ENCODE measurements around the gene MANBA. TPM values are rescaled to one million over a fixed set of nuclear protein-coding genes. Genes with fewer than 3 reads are reported as not detected.

MANBA gene
- total RNA-seq, 1 donor from 2014 or later: 38.3 TPM

DNA sequence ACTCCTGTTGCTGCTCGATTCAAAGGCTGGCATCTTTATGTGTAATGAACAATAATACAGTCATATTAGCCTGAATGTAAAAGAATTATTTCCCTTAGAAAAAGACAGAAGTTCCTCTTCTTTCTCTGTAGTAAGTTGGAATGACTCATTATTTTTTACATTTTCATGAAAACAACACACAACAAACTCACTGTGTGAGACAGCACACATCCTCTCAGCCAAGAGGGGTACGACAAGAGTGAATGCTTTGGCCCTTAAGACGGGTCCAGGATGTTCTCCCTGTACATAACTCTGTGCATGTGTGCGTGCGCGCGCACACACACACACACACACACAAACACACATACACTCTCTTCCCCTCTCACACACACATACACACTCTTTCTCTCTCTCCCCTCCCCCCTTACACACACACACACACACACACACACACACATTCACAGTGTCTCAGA lies 72.8 kb downstream of the MANBA start:
- H3K27ac ChIP-seq (ENCODE audit: low read depth, low read length): peak overlapping the region; percentile 56
- H3K9me3 Mint-ChIP-seq (ENCODE audit: unreplicated experiment): no peaks in the 10 kb centered on the region
- no peaks in the 10 kb centered on the region for H3K27me3 Mint-ChIP-seq (ENCODE audit: low read depth, unreplicated experiment)
- H3K4me1 ChIP-seq (ENCODE audit: insufficient read depth, low read length): peaks cover 19% of the 10 kb centered on the region
- no peaks in the 10 kb centered on the region for H3K36me3 ChIP-seq (ENCODE audit: insufficient read depth, low read length)
- no peaks in the 10 kb centered on the region for H3K9me3 ChIP-seq (ENCODE audit: insufficient read depth, low read depth, low read length)
- H3K27me3 ChIP-seq (ENCODE audit: insufficient read depth, low read length): no peaks in the 10 kb centered on the region
- peak overlapping the region; percentile 11 for H3K9ac ChIP-seq (ENCODE audit: low read length)
- DNase-seq (ENCODE audit: low read depth): no peak
- peak overlapping the region; percentile 54 for H3K4me2 ChIP-seq (ENCODE audit: low read length)
- TF ChIP-seq, protein P1, sequence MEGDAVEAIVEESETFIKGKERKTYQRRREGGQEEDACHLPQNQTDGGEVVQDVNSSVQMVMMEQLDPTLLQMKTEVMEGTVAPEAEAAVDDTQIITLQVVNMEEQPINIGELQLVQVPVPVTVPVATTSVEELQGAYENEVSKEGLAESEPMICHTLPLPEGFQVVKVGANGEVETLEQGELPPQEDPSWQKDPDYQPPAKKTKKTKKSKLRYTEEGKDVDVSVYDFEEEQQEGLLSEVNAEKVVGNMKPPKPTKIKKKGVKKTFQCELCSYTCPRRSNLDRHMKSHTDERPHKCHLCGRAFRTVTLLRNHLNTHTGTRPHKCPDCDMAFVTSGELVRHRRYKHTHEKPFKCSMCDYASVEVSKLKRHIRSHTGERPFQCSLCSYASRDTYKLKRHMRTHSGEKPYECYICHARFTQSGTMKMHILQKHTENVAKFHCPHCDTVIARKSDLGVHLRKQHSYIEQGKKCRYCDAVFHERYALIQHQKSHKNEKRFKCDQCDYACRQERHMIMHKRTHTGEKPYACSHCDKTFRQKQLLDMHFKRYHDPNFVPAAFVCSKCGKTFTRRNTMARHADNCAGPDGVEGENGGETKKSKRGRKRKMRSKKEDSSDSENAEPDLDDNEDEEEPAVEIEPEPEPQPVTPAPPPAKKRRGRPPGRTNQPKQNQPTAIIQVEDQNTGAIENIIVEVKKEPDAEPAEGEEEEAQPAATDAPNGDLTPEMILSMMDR (IDR thresholded peaks at IDR 0.05; ENCODE audit: insufficient read depth, low read depth, low read length): no peak
- TF ChIP-seq EZH2 (IDR thresholded peaks at IDR 0.05; ENCODE audit: insufficient read depth, low read length): no peak
- no peaks in the 10 kb centered on the region for H3K36me3 Mint-ChIP-seq (ENCODE audit: low read depth, unreplicated experiment)
- H3K27ac Mint-ChIP-seq (ENCODE audit: unreplicated experiment): no peak overlapping the region
- no peak overlapping the region for H3K4me3 Mint-ChIP-seq (ENCODE audit: unreplicated experiment)
- peaks cover 5% of the 10 kb centered on the region for H3K4me1 Mint-ChIP-seq (ENCODE audit: low read depth, unreplicated experiment)
- H3K4me3 ChIP-seq (ENCODE audit: insufficient read depth, low read depth, low read length): no peak overlapping the region
- H4K20me1 ChIP-seq (ENCODE audit: insufficient read depth, low read length): no peaks in the 10 kb centered on the region
- H2AFZ ChIP-seq (ENCODE audit: low read depth, low read length): no peak overlapping the region
- no peak for FAIRE-seq
- no peaks in the 10 kb centered on the region for H3K79me2 ChIP-seq (ENCODE audit: insufficient read depth, low read length)

DNA sequence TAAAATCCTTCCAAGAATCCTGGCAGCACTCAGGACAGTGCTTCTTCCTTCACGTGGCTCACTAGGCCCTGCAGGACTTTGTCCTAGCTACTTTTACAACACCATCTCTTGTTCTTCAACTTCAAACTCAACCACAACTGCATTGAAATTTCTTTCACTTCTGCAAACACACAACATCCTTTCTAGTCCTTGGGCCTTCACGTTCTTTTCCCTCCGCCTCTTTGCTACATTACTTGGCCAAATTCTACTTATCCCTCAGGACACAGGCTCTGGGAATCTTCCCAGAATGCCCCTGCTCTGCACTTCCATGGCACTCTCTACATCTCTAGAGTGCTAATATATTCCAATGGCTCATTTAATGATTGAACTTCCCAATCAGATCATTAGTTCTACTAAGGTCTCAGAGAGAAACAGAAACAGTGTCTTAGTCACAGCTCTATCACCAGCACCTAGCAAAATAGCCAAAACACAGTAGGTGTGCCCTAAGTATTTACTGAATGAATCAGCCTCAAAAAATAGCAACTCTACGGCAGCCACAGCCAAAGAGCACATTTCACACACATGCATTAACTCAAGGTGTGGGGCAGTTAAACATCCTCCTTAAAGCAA lies 73.3 kb downstream of the MANBA start:
- Histone ChIP-seq H2AFZ (ENCODE audit: low read depth, low read length) (no peak overlapping the region), H3K4me3 (ENCODE audit: insufficient read depth, low read depth, low read length) (no peak overlapping the region), H3K36me3 (ENCODE audit: insufficient read depth, low read length) (no peaks in the 10 kb centered on the region), H3K27ac (ENCODE audit: low read depth, low read length) (peak overlapping the region; percentile 56), H3K4me2 (ENCODE audit: low read length) (peak overlapping the region; percentile 54), H3K79me2 (ENCODE audit: insufficient read depth, low read length) (no peaks in the 10 kb centered on the region), H4K20me1 (ENCODE audit: insufficient read depth, low read length) (no peaks in the 10 kb centered on the region), H3K27me3 (ENCODE audit: insufficient read depth, low read length) (no peaks in the 10 kb centered on the region), H3K4me1 (ENCODE audit: insufficient read depth, low read length) (peaks cover 19% of the 10 kb centered on the region), H3K9ac (ENCODE audit: low read length) (peak overlapping the region; percentile 11), H3K9me3 (ENCODE audit: insufficient read depth, low read depth, low read length) (no peaks in the 10 kb centered on the region)
- Mint-ChIP-seq H3K4me3 (ENCODE audit: unreplicated experiment) (no peak overlapping the region), H3K27me3 (ENCODE audit: low read depth, unreplicated experiment) (no peaks in the 10 kb centered on the region), H3K27ac (ENCODE audit: unreplicated experiment) (no peak overlapping the region), H3K9me3 (ENCODE audit: unreplicated experiment) (peaks cover 2% of the 10 kb centered on the region), H3K36me3 (ENCODE audit: low read depth, unreplicated experiment) (no peaks in the 10 kb centered on the region), H3K4me1 (ENCODE audit: low read depth, unreplicated experiment) (peaks cover 8% of the 10 kb centered on the region)
- DNase-seq (ENCODE audit: low read depth) (peak; percentile 65), FAIRE-seq (peak; percentile 77)
- no peak for TF ChIP-seq EZH2 (IDR thresholded peaks at IDR 0.05; ENCODE audit: insufficient read depth, low read length)
- TF ChIP-seq, protein P1 (IDR thresholded peaks at IDR 0.05; ENCODE audit: insufficient read depth, low read depth, low read length): no peak

DNA sequence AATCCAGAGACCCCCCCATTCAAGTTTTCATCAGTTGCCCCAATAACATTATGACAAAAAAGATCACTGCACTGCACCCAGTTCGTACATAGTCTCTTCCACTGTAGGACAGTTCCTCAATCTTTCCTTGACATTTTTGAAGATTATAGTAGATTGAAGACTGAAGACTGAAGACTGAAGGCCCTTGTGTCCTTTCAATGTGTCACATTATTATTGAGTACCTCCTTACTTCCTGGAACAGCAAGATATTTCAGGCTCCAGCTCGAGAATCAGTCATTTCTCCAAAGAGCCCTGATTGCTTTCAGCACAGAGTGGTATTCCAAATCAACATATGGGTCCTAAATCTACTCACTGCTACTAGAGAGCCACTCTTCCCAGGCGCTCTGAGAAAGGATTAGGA lies 75.0 kb downstream of the MANBA start:
- H3K9ac ChIP-seq (ENCODE audit: low read length): no peak overlapping the region
- H3K9me3 Mint-ChIP-seq (ENCODE audit: unreplicated experiment): peaks cover 2% of the 10 kb centered on the region
- no peak for TF ChIP-seq EZH2 (IDR thresholded peaks at IDR 0.05; ENCODE audit: insufficient read depth, low read length)
- TF ChIP-seq, protein P1 (IDR thresholded peaks at IDR 0.05; ENCODE audit: insufficient read depth, low read depth, low read length): no peak
- H2AFZ ChIP-seq (ENCODE audit: low read depth, low read length): no peak overlapping the region
- no peak overlapping the region for H3K4me3 ChIP-seq (ENCODE audit: insufficient read depth, low read depth, low read length)
- no peaks in the 10 kb centered on the region for H3K27me3 Mint-ChIP-seq (ENCODE audit: low read depth, unreplicated experiment)
- no peak overlapping the region for H3K27ac Mint-ChIP-seq (ENCODE audit: unreplicated experiment)
- peaks cover 19% of the 10 kb centered on the region for H3K4me1 ChIP-seq (ENCODE audit: insufficient read depth, low read length)
- H3K27me3 ChIP-seq (ENCODE audit: insufficient read depth, low read length): no peaks in the 10 kb centered on the region
- peaks cover 7% of the 10 kb centered on the region for H3K4me1 Mint-ChIP-seq (ENCODE audit: low read depth, unreplicated experiment)
- FAIRE-seq (no peak), DNase-seq (ENCODE audit: low read depth) (no peak)
- H3K79me2 ChIP-seq (ENCODE audit: insufficient read depth, low read length): no peaks in the 10 kb centered on the region
- H3K4me3 Mint-ChIP-seq (ENCODE audit: unreplicated experiment): no peak overlapping the region
- H4K20me1 ChIP-seq (ENCODE audit: insufficient read depth, low read length): no peaks in the 10 kb centered on the region
- H3K4me2 ChIP-seq (ENCODE audit: low read length): no peak overlapping the region
- no peaks in the 10 kb centered on the region for H3K9me3 ChIP-seq (ENCODE audit: insufficient read depth, low read depth, low read length)
- H3K36me3 ChIP-seq (ENCODE audit: insufficient read depth, low read length): no peaks in the 10 kb centered on the region
- no peaks in the 10 kb centered on the region for H3K36me3 Mint-ChIP-seq (ENCODE audit: low read depth, unreplicated experiment)
- H3K27ac ChIP-seq (ENCODE audit: low read depth, low read length): no peak overlapping the region

Measured in astrocyte (in vitro differentiated cells and primary cell).